CD4-positive, alpha-beta T cell (primary cell): ENCODE results near the gene PTPRT. TPM values are rescaled to one million over a fixed set of nuclear protein-coding genes. Genes with fewer than 3 reads are reported as not detected.

Experiments used
- ATAC-seq: fragments of 200-7000 bp; cut with Tn5 transposase; one replicate; pipeline ENCODE4 v1.10.0; 2022; ENCODE audit warnings: mild to moderate bottlenecking; ENCODE audit not compliant: poor library complexity
- CTCF ChIA-PET: fragments of 350-600 bp; sonication (Branson Sonifier 250); formaldehyde crosslinking; loops from one replicate; lab custom pipeline; 2021; ENCODE audit warnings: antibody characterized with exemption, inconsistent platforms; lab: Charles Lee
- POLR2A ChIA-PET: fragments of 350-600 bp; sonication (Branson Sonifier 250); formaldehyde crosslinking; loops from one replicate; lab custom pipeline; 2021; ENCODE audit warnings: antibody characterized with exemption, inconsistent platforms; lab: Charles Lee
- DNase-seq, 14 experiments: peaks; one replicate each; pipeline ENCODE4 v3.0.0-alpha.2; 2013 to 2020; ENCODE audit warnings: mixed read lengths in 2 of 14
- H3K27ac ChIP-seq, 2 donors: one replicate each; pipeline versions ENCODE4 v1.5.1 to v1.7.0; 2013; ENCODE audit warnings: low read length in 2 of 2, low read depth in 1 of 2, mild to moderate bottlenecking in 1 of 2
- H3K27me3 ChIP-seq, 2 experiments: 1 replicate in 1 of 2; 2 replicates in 1 of 2; pipeline versions ENCODE4 v1.6.1 to v1.7.0; 2013; ENCODE audit warnings: low read length in 2 of 2, control low read depth in 1 of 2, mild to moderate bottlenecking in 1 of 2, moderate library complexity in 1 of 2; ENCODE audit not compliant: insufficient read depth in 2 of 2, control insufficient read depth in 1 of 2
- H3K36me3 ChIP-seq: one replicate; pipeline ENCODE4 v1.6.1; 2013; ENCODE audit warnings: low read length, control low read depth; ENCODE audit not compliant: insufficient read depth
- H3K4me1 ChIP-seq: one replicate; pipeline ENCODE4 v1.6.1; 2013; ENCODE audit warnings: low read length, control low read depth; ENCODE audit not compliant: insufficient read depth
- H3K4me3 ChIP-seq: one replicate; pipeline ENCODE4 v1.5.1; 2013; ENCODE audit warnings: mild to moderate bottlenecking, low read length, moderate library complexity
- H3K9me3 ChIP-seq, 2 experiments: 1 replicate in 1 of 2; 2 replicates in 1 of 2; pipeline versions ENCODE4 v1.6.1 to v1.7.0; 2013; ENCODE audit warnings: low read length in 2 of 2, mild to moderate bottlenecking in 2 of 2, control low read depth in 1 of 2, moderate library complexity in 1 of 2; ENCODE audit not compliant: control insufficient read depth in 1 of 2, insufficient read depth in 1 of 2
- H3K27ac Mint-ChIP-seq: one replicate; pipeline ENCODE4 v1.8.0; 2020; ENCODE audit warnings: mixed read lengths
- H3K27me3 Mint-ChIP-seq: one replicate; pipeline ENCODE4 v1.8.0; 2021; ENCODE audit warnings: mixed read lengths
- H3K36me3 Mint-ChIP-seq: one replicate; pipeline ENCODE4 v1.8.0; 2021; ENCODE audit warnings: low read depth, mixed read lengths
- H3K4me1 Mint-ChIP-seq: one replicate; pipeline ENCODE4 v1.8.0; 2021; ENCODE audit warnings: low read depth, mixed read lengths
- H3K4me3 Mint-ChIP-seq: one replicate; pipeline ENCODE4 v1.8.0; 2020; ENCODE audit warnings: mild to moderate bottlenecking, mixed read lengths
- H3K9me3 Mint-ChIP-seq: one replicate; pipeline ENCODE4 v1.8.0; 2020; ENCODE audit warnings: mixed read lengths
- CTCF ChIP-seq: fragments of 200-600 bp; IDR thresholded peaks from one replicate; pipeline ENCODE4 v1.8.0; 2022; ENCODE audit warnings: antibody characterized with exemption, mild to moderate bottlenecking
- intact Hi-C, 2 experiments: fragments of 100-400 bp; cut with DNase I in 1 of 2; cut with micrococcal nuclease in 1 of 2; formaldehyde crosslinking; loops; one replicate each; pipeline versions ENCODE4 v1.15.1 to v1.9.0; 2023 to 2025; cut with DNase I, micrococcal nuclease
- total RNA-seq, 174 experiments: library from RNA in 2 of 174; stranded (reverse) in 2 of 174; gene quantifications; one replicate each; pipeline ENCODE4 v1.2.3 and lab custom pipeline; 2021 to 2026

PTPRT gene
- total RNA-seq, 2 experiments from 2014 or later, result not detected

- no peak overlapping the region for H3K4me3 ChIP-seq
- ChIA-PET POLR2A (no interaction called here), CTCF (no interaction called here)
- DNase-seq (no peak), ATAC-seq (no peak)
- no peaks in the 10 kb centered on the region for H3K36me3 ChIP-seq
- H3K27me3 Mint-ChIP-seq, result no peaks in the 10 kb centered on the region
- no peaks in the 10 kb centered on the region for H3K27me3 ChIP-seq
- no peaks in the 10 kb centered on the region for H3K4me1 Mint-ChIP-seq
- peaks cover 2% of the 10 kb centered on the region for H3K9me3 Mint-ChIP-seq
- no peak for TF ChIP-seq CTCF
- no peaks in the 10 kb centered on the region for H3K9me3 ChIP-seq
- intact Hi-C loops, result no loop called here
- H3K4me3 Mint-ChIP-seq, result no peak overlapping the region
- H3K27ac ChIP-seq, result no peak overlapping the region
- H3K36me3 Mint-ChIP-seq, result no peaks in the 10 kb centered on the region
- H3K27ac Mint-ChIP-seq, result no peak overlapping the region
- H3K4me1 ChIP-seq, result no peaks in the 10 kb centered on the region
Observed at GRCh38 chr20:42252116-42252515, 937.6 kb downstream of the PTPRT start.

- no peak overlapping the region for H3K27ac Mint-ChIP-seq
- intact Hi-C loops, result no loop called here
- peaks cover 2% of the 10 kb centered on the region for H3K9me3 Mint-ChIP-seq
- POLR2A ChIA-PET, result no interaction called here
- no peak for TF ChIP-seq CTCF
- Histone ChIP-seq H3K27ac (no peak overlapping the region), H3K36me3 (no peaks in the 10 kb centered on the region), H3K4me3 (no peak overlapping the region), H3K9me3 (no peaks in the 10 kb centered on the region), H3K4me1 (no peaks in the 10 kb centered on the region), H3K27me3 (no peaks in the 10 kb centered on the region)
- H3K27me3 Mint-ChIP-seq, result no peaks in the 10 kb centered on the region
- ATAC-seq (no peak), DNase-seq (no peak)
- no peaks in the 10 kb centered on the region for H3K36me3 Mint-ChIP-seq
- CTCF ChIA-PET, result no interaction called here
- no peaks in the 10 kb centered on the region for H3K4me1 Mint-ChIP-seq
- H3K4me3 Mint-ChIP-seq, result no peak overlapping the region
Observed at GRCh38 chr20:42218621-42219374, 970.9 kb downstream of the PTPRT start.

GRCh38 chr20:42214074-42214473 is 975.6 kb downstream of the PTPRT start:
- DNase-seq, result no peak
- H3K27me3 ChIP-seq, result no peaks in the 10 kb centered on the region
- Mint-ChIP-seq H3K9me3 (peaks cover 2% of the 10 kb centered on the region), H3K4me1 (no peaks in the 10 kb centered on the region), H3K36me3 (no peaks in the 10 kb centered on the region), H3K27me3 (no peaks in the 10 kb centered on the region), H3K27ac (no peak overlapping the region), H3K4me3 (no peak overlapping the region)
- no peak for TF ChIP-seq CTCF
- H3K36me3 ChIP-seq, result no peaks in the 10 kb centered on the region
- H3K4me3 ChIP-seq, result no peak overlapping the region
- ATAC-seq, result no peak
- H3K4me1 ChIP-seq, result no peaks in the 10 kb centered on the region
- intact Hi-C loops, result no loop called here
- ChIA-PET CTCF (no interaction called here), POLR2A (no interaction called here)
- H3K9me3 ChIP-seq, result peaks cover 0 to 4% of the 10 kb centered on the region in 2 experiments
- H3K27ac ChIP-seq, result no peak overlapping the region
